Measurements from ENCODE around the gene CACNA1C.

Gene CACNA1C

GRCh38 chr12:2646341-2646740, 593.6 kb downstream of the CACNA1C start:
- TF ChIP-seq EZH2phosphoT487 (IDR thresholded peaks at IDR 0.05; ENCODE audit: borderline replicate concordance, low read length), result no peak
- TF ChIP-seq, protein P1, sequence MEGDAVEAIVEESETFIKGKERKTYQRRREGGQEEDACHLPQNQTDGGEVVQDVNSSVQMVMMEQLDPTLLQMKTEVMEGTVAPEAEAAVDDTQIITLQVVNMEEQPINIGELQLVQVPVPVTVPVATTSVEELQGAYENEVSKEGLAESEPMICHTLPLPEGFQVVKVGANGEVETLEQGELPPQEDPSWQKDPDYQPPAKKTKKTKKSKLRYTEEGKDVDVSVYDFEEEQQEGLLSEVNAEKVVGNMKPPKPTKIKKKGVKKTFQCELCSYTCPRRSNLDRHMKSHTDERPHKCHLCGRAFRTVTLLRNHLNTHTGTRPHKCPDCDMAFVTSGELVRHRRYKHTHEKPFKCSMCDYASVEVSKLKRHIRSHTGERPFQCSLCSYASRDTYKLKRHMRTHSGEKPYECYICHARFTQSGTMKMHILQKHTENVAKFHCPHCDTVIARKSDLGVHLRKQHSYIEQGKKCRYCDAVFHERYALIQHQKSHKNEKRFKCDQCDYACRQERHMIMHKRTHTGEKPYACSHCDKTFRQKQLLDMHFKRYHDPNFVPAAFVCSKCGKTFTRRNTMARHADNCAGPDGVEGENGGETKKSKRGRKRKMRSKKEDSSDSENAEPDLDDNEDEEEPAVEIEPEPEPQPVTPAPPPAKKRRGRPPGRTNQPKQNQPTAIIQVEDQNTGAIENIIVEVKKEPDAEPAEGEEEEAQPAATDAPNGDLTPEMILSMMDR (IDR thresholded peaks at IDR 0.05; ENCODE audit: low read depth, low read length, poor library complexity, severe bottlenecking), result no peak
- H3K4me1 ChIP-seq (ENCODE audit: control insufficient read depth, low read length), result no peaks in the 10 kb centered on the region
- H3F3A ChIP-seq (ENCODE audit: control insufficient read depth, insufficient read depth), result no peaks in the 10 kb centered on the region
- H3K4me3 ChIP-seq (ENCODE audit: low read length), result no peak overlapping the region
- H4K20me1 ChIP-seq (ENCODE audit: control insufficient read depth, insufficient read depth, low read depth, low read length), result no peaks in the 10 kb centered on the region
- no peak overlapping the region for H3K4me2 ChIP-seq (ENCODE audit: low read length)
- no peaks in the 10 kb centered on the region for H3K9me3 ChIP-seq (ENCODE audit: control insufficient read depth, insufficient read depth, low read length)
- peaks cover 60% of the 10 kb centered on the region for H3K27me3 ChIP-seq (ENCODE audit: control insufficient read depth, low read length)
- H3K27ac ChIP-seq (ENCODE audit: low read depth, low read length), result no peak overlapping the region
- H3K79me2 ChIP-seq (ENCODE audit: control insufficient read depth, low read length), result no peaks in the 10 kb centered on the region
- H3K36me3 ChIP-seq (ENCODE audit: control insufficient read depth, low read length), result no peaks in the 10 kb centered on the region
- no peaks in the 10 kb centered on the region for H3K9me2 ChIP-seq (replicated peaks; ENCODE audit: control insufficient read depth, low read length)

- no peak for TF ChIP-seq EZH2phosphoT487 (IDR thresholded peaks at IDR 0.05; ENCODE audit: borderline replicate concordance, low read length)
- TF ChIP-seq, protein P1 (IDR thresholded peaks at IDR 0.05; ENCODE audit: low read depth, low read length, poor library complexity, severe bottlenecking), result no peak
- no peaks in the 10 kb centered on the region for H3K79me2 ChIP-seq (ENCODE audit: control insufficient read depth, low read length)
- H3K9me3 ChIP-seq (ENCODE audit: control insufficient read depth, insufficient read depth, low read length), result no peaks in the 10 kb centered on the region
- no peak overlapping the region for H3K4me2 ChIP-seq (ENCODE audit: low read length)
- no peaks in the 10 kb centered on the region for H3K36me3 ChIP-seq (ENCODE audit: control insufficient read depth, low read length)
- H4K20me1 ChIP-seq (ENCODE audit: control insufficient read depth, insufficient read depth, low read depth, low read length), result no peaks in the 10 kb centered on the region
- H3K9me2 ChIP-seq (replicated peaks; ENCODE audit: control insufficient read depth, low read length), result no peaks in the 10 kb centered on the region
- no peaks in the 10 kb centered on the region for H3K4me1 ChIP-seq (ENCODE audit: control insufficient read depth, low read length)
- H3K27me3 ChIP-seq (ENCODE audit: control insufficient read depth, low read length), result peaks cover 58% of the 10 kb centered on the region
- no peak overlapping the region for H3K4me3 ChIP-seq (ENCODE audit: low read length)
- no peaks in the 10 kb centered on the region for H3F3A ChIP-seq (ENCODE audit: control insufficient read depth, insufficient read depth)
- no peak overlapping the region for H3K27ac ChIP-seq (ENCODE audit: low read depth, low read length)
Measured at GRCh38 chr12:2647186-2647585, 594.4 kb downstream of the CACNA1C start.

- no peaks in the 10 kb centered on the region for H3K36me3 ChIP-seq (ENCODE audit: control insufficient read depth, low read length)
- H3K27ac ChIP-seq (ENCODE audit: low read depth, low read length), result no peak overlapping the region
- no peaks in the 10 kb centered on the region for H3K9me3 ChIP-seq (ENCODE audit: control insufficient read depth, insufficient read depth, low read length)
- no peak overlapping the region for H3K4me2 ChIP-seq (ENCODE audit: low read length)
- H3K79me2 ChIP-seq (ENCODE audit: control insufficient read depth, low read length), result no peaks in the 10 kb centered on the region
- H3K9me2 ChIP-seq (replicated peaks; ENCODE audit: control insufficient read depth, low read length), result no peaks in the 10 kb centered on the region
- H4K20me1 ChIP-seq (ENCODE audit: control insufficient read depth, insufficient read depth, low read depth, low read length), result no peaks in the 10 kb centered on the region
- peaks cover 50% of the 10 kb centered on the region for H3K27me3 ChIP-seq (ENCODE audit: control insufficient read depth, low read length)
- TF ChIP-seq EZH2phosphoT487 (IDR thresholded peaks at IDR 0.05; ENCODE audit: borderline replicate concordance, low read length), result no peak
- H3F3A ChIP-seq (ENCODE audit: control insufficient read depth, insufficient read depth), result no peaks in the 10 kb centered on the region
- no peaks in the 10 kb centered on the region for H3K4me1 ChIP-seq (ENCODE audit: control insufficient read depth, low read length)
- no peak overlapping the region for H3K4me3 ChIP-seq (ENCODE audit: low read length)
Measured at GRCh38 chr12:2648406-2648805, 595.6 kb downstream of the CACNA1C start.

DNA sequence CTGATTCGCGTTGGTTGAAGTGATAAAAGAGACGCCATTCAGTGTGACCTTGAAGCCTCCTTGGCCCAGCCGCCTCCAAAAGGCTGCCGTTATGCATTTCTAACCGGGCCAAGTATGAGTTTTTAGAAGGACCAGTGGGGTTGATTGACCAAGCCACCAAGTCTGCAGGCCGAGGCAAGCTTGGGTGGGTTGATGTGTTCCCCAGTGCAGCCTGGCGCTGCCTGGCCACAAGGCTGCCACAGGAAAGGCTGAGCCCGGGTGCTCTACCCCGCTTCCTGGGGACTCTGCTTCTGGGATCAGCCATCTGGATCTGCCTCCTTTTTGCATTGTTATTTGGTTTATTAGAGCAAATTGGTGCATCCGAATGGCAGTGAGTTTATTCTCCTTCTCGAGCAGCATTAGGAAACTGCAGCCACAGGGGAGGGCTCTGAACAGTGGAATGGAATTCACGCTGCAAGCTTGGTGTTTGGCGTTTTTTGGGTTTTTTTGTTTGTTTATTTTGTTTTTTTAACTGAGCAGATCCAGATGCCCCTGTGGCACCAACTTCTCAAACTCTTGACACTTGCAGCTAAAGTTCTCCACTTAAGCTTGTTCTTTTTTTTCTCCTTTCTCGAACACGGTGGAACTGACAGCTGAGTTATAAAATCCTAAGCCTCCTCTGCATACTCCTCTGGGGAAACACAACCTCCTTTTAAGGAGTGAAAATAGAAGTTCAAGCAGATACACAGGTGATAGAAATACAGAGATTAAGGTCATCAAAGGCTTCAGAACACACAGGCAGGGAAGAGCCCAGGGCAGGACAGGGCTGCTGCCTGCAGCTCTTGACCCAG, 596.6 kb downstream of the CACNA1C start:
- Histone ChIP-seq H3K9me2 (replicated peaks; ENCODE audit: control insufficient read depth, low read length) (no peaks in the 10 kb centered on the region), H3K4me1 (ENCODE audit: control insufficient read depth, low read length) (no peaks in the 10 kb centered on the region), H3K27me3 (ENCODE audit: control insufficient read depth, low read length) (peaks cover 42% of the 10 kb centered on the region), H3K4me2 (ENCODE audit: low read length) (no peak overlapping the region), H4K20me1 (ENCODE audit: control insufficient read depth, insufficient read depth, low read depth, low read length) (no peaks in the 10 kb centered on the region), H3F3A (ENCODE audit: control insufficient read depth, insufficient read depth) (no peaks in the 10 kb centered on the region), H3K79me2 (ENCODE audit: control insufficient read depth, low read length) (no peaks in the 10 kb centered on the region), H3K4me3 (ENCODE audit: low read length) (no peak overlapping the region), H3K36me3 (ENCODE audit: control insufficient read depth, low read length) (no peaks in the 10 kb centered on the region), H3K27ac (ENCODE audit: low read depth, low read length) (no peak overlapping the region), H3K9me3 (ENCODE audit: control insufficient read depth, insufficient read depth, low read length) (no peaks in the 10 kb centered on the region)
- TF ChIP-seq, protein P1 (IDR thresholded peaks at IDR 0.05; ENCODE audit: low read depth, low read length, poor library complexity, severe bottlenecking), result no peak
- TF ChIP-seq EZH2phosphoT487 (IDR thresholded peaks at IDR 0.05; ENCODE audit: borderline replicate concordance, low read length), result no peak

Measured in DOHH2 (cell line).